Lung (tissue), 12 donors: Measurements from ENCODE around the gene NEK7. TPM values are rescaled to one million over a fixed set of nuclear protein-coding genes. Genes with fewer than 3 reads are reported as not detected.

ENCODE experiments used
- ATAC-seq: fragments of 200-7000 bp; cut with Tn5 transposase; one replicate; pipeline ENCODE4 v1.9.1; 2020; ENCODE audit warnings: moderate number of reproducible peaks; ENCODE audit not compliant: insufficient read depth, low FRiP score
- DNase-seq, 3 donors: peaks; one replicate each; pipeline ENCODE4 v3.0.0-alpha.2; 2013 to 2017
- H3K27ac ChIP-seq, 2 donors: one replicate each; pipeline ENCODE4 v1.5.1; 2013; ENCODE audit warnings: mild to moderate bottlenecking in 2 of 2, moderate library complexity in 2 of 2, control low read depth in 1 of 2, inconsistent platforms in 1 of 2, low read depth in 1 of 2, low read length in 1 of 2
- H3K27me3 ChIP-seq, 3 donors: one replicate each; pipeline ENCODE4 v1.5.1; 2013; ENCODE audit warnings: low read length in 2 of 3; ENCODE audit not compliant: control insufficient read depth in 3 of 3, insufficient read depth in 3 of 3
- H3K36me3 ChIP-seq, 4 donors: one replicate each; pipeline ENCODE4 v1.5.1; 2013; ENCODE audit warnings: low read length in 4 of 4, mild to moderate bottlenecking in 1 of 4, moderate library complexity in 1 of 4; ENCODE audit not compliant: control insufficient read depth in 4 of 4, insufficient read depth in 4 of 4
- H3K4me1 ChIP-seq, 5 donors: one replicate each; pipeline ENCODE4 v1.5.1; 2013; ENCODE audit warnings: low read length in 5 of 5, mild to moderate bottlenecking in 2 of 5, moderate library complexity in 1 of 5; ENCODE audit not compliant: control insufficient read depth in 5 of 5, insufficient read depth in 5 of 5
- H3K4me3 ChIP-seq: one replicate; pipeline ENCODE4 v1.5.1; 2013; ENCODE audit warnings: mild to moderate bottlenecking, control low read depth, moderate library complexity
- H3K9ac ChIP-seq, 2 donors: one replicate each; pipeline ENCODE4 v1.5.1; 2013; ENCODE audit warnings: low read length in 2 of 2, control low read depth in 1 of 2; ENCODE audit not compliant: insufficient read depth in 1 of 2
- H3K9me3 ChIP-seq, 4 donors: one replicate each; pipeline ENCODE4 v1.5.1; 2013; ENCODE audit warnings: low read length in 3 of 4, mild to moderate bottlenecking in 1 of 4, moderate library complexity in 1 of 4; ENCODE audit not compliant: control insufficient read depth in 4 of 4, insufficient read depth in 3 of 4
- CTCF ChIP-seq: IDR thresholded peaks from 2 replicates; pipeline ENCODE4 v1.5.1; 2012; ENCODE audit warnings: mild to moderate bottlenecking; ENCODE audit errors: control extremely low read depth, extremely low read depth
- WGBS, 2 donors: extraction: QIAGEN DNeasy Blood & Tissue Kit; methylation state at CpG; one replicate each; pipeline ENCODE4 v1.1.7; 2013; 5-methylcytosine and 5-hydroxymethylcytosine counted together
- polyA plus RNA-seq, 2 donors: library from polyadenylated mRNA; stranded (reverse); fragments of 200-250 nt; gene quantifications; one replicate each; pipeline ENCODE4 v1.2.1, GENCODE V29; 2013
- total RNA-seq, 2 donors: library from RNA; depleted of rRNA in 1 of 2; stranded (reverse); fragments of >200 nt in 1 of 2; gene quantifications; one replicate each; pipeline ENCODE4 v1.2.1, GENCODE V29; 2014 to 2021
- donor health status: control.
- donor health status: control.
- donor health status: Bipolar disorder and iron deficiency.
- donor health status: healthy.
- donor health status: DM: yes; HTN: yes; CAD: no.

NEK7 gene
- total and polyA plus RNA-seq, 4 donors: 23.9 to 132 (median 64.2) TPM

GRCh38 chr1:198295971-198296370 is 139.2 kb downstream of the NEK7 start:
- DNase-seq (peak in 2 of 3 donors; percentile 16 to 19), ATAC-seq (no peak)
- WGBS, 2 donors: 90 to 91% methylated on average over 4 of the region's 4 CpGs
- Histone ChIP-seq H3K27me3 (no peaks in the 10 kb centered on the region), H3K27ac (no peak overlapping the region), H3K4me1 (peaks cover 0 to 2% (median 0%) of the 10 kb centered on the region in 5 donors), H3K9ac (no peak overlapping the region), H3K4me3 (no peak overlapping the region), H3K36me3 (peaks cover 5 to 21% (median 7%) of the 10 kb centered on the region in 4 donors), H3K9me3 (no peaks in the 10 kb centered on the region)
- no peak for TF ChIP-seq CTCF

- no peaks in the 10 kb centered on the region for H3K27me3 ChIP-seq
- H3K27ac ChIP-seq: no peak overlapping the region
- H3K4me3 ChIP-seq: no peak overlapping the region
- H3K36me3 ChIP-seq: peaks cover 5 to 21% (median 7%) of the 10 kb centered on the region in 4 donors
- no peaks in the 10 kb centered on the region for H3K9me3 ChIP-seq
- H3K9ac ChIP-seq: no peak overlapping the region
- ATAC-seq: no peak
- no peak for TF ChIP-seq CTCF
- WGBS, 2 donors: 96% methylated on average over 2 of the region's 2 CpGs
- DNase-seq: no peak
- H3K4me1 ChIP-seq: peaks cover 0 to 2% (median 0%) of the 10 kb centered on the region in 5 donors
Measured at GRCh38 chr1:198297281-198297680, 140.5 kb downstream of the NEK7 start.

- H3K36me3 ChIP-seq: peaks cover 5 to 21% (median 8%) of the 10 kb centered on the region in 4 donors
- no peaks in the 10 kb centered on the region for H3K9me3 ChIP-seq
- DNase-seq (no peak), ATAC-seq (no peak)
- peaks cover 0 to 2% (median 0%) of the 10 kb centered on the region in 5 donors for H3K4me1 ChIP-seq
- H3K9ac ChIP-seq: no peak overlapping the region
- 91 to 92% methylated on average over 6 of the region's 6 CpGs for WGBS, 2 donors
- H3K27ac ChIP-seq: no peak overlapping the region
- TF ChIP-seq CTCF: no peak
- no peak overlapping the region for H3K4me3 ChIP-seq
- no peaks in the 10 kb centered on the region for H3K27me3 ChIP-seq
Measured at GRCh38 chr1:198298640-198299039, 141.8 kb downstream of the NEK7 start.

GRCh38 chr1:198300451-198300850 is 143.7 kb downstream of the NEK7 start:
- H3K36me3 ChIP-seq: peaks cover 3 to 16% (median 8%) of the 10 kb centered on the region in 4 donors
- no peaks in the 10 kb centered on the region for H3K27me3 ChIP-seq
- no peak overlapping the region for H3K9ac ChIP-seq
- TF ChIP-seq CTCF: no peak
- H3K4me1 ChIP-seq: peaks cover 0 to 2% (median 0%) of the 10 kb centered on the region in 5 donors
- no peak overlapping the region for H3K27ac ChIP-seq
- no peak overlapping the region for H3K4me3 ChIP-seq
- WGBS, 2 donors: 96 to 100% methylated on average over 1 of the region's 1 CpG
- DNase-seq: no peak
- no peak for ATAC-seq
- no peaks in the 10 kb centered on the region for H3K9me3 ChIP-seq
